ENCODE measurements around the gene GJC2. TPM values are rescaled to one million over a fixed set of nuclear protein-coding genes. Genes with fewer than 3 reads are reported as not detected.

Gene GJC2
- total RNA-seq, 1 experiment from 2014 or later: 0.72 TPM

DNA sequence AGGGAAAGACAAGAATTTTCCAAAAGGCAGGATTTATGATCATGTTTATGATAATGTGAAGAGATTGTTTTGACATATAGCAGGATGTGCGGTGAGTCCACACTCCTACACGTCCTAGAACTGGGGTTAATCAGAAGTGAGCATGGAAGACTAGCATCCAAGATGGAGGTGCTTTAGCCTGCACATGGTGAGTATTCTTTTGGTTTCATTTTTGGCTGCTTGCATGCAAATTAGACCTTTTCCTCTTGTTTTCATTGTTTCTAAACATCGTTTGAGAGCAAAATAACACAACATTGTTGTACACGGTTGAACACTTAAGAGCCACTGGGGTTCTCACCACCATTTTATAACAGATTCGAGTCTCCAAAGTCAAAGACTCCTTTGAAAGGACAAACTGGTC, 24.5 kb upstream of the GJC2 start:
- Mint-ChIP-seq H3K27ac (no peak overlapping the region), H3K36me3 (no peaks in the 10 kb centered on the region), H3K4me1 (no peaks in the 10 kb centered on the region), H3K4me3 (no peak overlapping the region), H3K27me3 (ENCODE audit: low read depth) (peaks cover 91% of the 10 kb centered on the region), H3K9me3 (peaks cover 12% of the 10 kb centered on the region)
- no peak for DNase-seq (ENCODE audit: low spot score)
- POLR2A ChIA-PET: no interaction called here
- CTCF ChIA-PET: interaction anchor here (0.7 to 1.5 kb wide), 2 partner anchors 40 to 121 kb away, joined by 3 to 6 read pairs; no protein-coding TSS in a partner anchor
- ATAC-seq: no peak
- TF ChIP-seq ESRRA (CRISPR knock-in tag; IDR thresholded peaks at IDR 0.05; ENCODE audit: borderline replicate concordance): no peak
- no peak for TF ChIP-seq ZNF423 (CRISPR knock-in tag; IDR thresholded peaks at IDR 0.05)
- TF ChIP-seq ZNF232 (CRISPR knock-in tag; IDR thresholded peaks at IDR 0.05): no peak
- TF ChIP-seq SMAD3 (CRISPR knock-in tag; IDR thresholded peaks at IDR 0.05; ENCODE audit: borderline replicate concordance): no peak
- TF ChIP-seq CREB1 (CRISPR knock-in tag; IDR thresholded peaks at IDR 0.05): no peak
- TF ChIP-seq NFATC4 (CRISPR knock-in tag; IDR thresholded peaks at IDR 0.05): no peak
- TF ChIP-seq ZMAT4 (CRISPR knock-in tag; IDR thresholded peaks at IDR 0.05): no peak
- TF ChIP-seq FOXK1 (CRISPR knock-in tag; IDR thresholded peaks at IDR 0.05): no peak
- TF ChIP-seq, protein P1, sequence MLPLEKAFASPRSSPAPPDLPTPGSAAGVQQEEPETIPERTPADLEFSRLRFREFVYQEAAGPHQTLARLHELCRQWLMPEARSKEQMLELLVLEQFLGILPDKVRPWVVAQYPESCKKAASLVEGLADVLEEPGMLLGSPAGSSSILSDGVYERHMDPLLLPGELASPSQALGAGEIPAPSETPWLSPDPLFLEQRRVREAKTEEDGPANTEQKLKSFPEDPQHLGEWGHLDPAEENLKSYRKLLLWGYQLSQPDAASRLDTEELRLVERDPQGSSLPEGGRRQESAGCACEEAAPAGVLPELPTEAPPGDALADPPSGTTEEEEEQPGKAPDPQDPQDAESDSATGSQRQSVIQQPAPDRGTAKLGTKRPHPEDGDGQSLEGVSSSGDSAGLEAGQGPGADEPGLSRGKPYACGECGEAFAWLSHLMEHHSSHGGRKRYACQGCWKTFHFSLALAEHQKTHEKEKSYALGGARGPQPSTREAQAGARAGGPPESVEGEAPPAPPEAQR (CRISPR knock-in tag; IDR thresholded peaks at IDR 0.05): no peak
- no peak for TF ChIP-seq NFE2L1 (CRISPR knock-in tag; IDR thresholded peaks at IDR 0.05)
- TF ChIP-seq MYBL2 (CRISPR knock-in tag; IDR thresholded peaks at IDR 0.05): no peak
- no peak for TF ChIP-seq ZBTB21 (CRISPR knock-in tag; IDR thresholded peaks at IDR 0.05; ENCODE audit: borderline replicate concordance)

DNA sequence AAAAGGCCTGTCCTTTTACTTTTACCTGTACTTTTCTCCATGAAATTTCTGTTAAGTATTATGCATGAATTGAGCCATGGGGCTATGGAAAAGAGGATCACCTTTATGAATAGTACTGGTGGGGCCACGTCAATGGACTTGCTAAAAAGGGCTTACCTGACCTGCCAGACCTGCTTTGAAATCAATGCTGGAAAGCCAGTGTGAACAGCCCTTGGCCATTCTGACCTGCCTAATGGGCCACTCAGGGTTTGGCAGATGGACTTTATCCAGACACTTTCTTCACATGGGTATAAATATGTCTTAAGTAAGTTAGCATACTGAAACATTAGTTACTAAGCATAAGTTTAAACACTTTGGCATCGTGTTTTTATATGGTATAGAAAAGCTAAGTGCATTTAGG, 18.0 kb upstream of the GJC2 start:
- ATAC-seq: no peak
- H3K27ac Mint-ChIP-seq: no peak overlapping the region

GRCh38 chr1:228134591-228134990, 15.1 kb upstream of the GJC2 start:
- Mint-ChIP-seq H3K4me3 (no peak overlapping the region), H3K4me1 (peaks cover 6% of the 10 kb centered on the region; the same call in 1 of the 2 replicates), H3K27ac (no peak overlapping the region), H3K27me3 (ENCODE audit: low read depth) (peaks cover 71% of the 10 kb centered on the region), H3K9me3 (no peaks in the 10 kb centered on the region), H3K36me3 (no peaks in the 10 kb centered on the region)
- DNase-seq (ENCODE audit: low spot score): no peak
- ChIA-PET CTCF (interaction anchor here (0.6 kb wide), 1 partner anchor 129 kb away, joined by 3 read pairs; no protein-coding TSS in a partner anchor), POLR2A (no interaction called here)
- TF ChIP-seq TEAD1 (CRISPR knock-in tag; IDR thresholded peaks at IDR 0.05): no peak
- TF ChIP-seq ATF1 (CRISPR knock-in tag; IDR thresholded peaks at IDR 0.05): no peak
- no peak for TF ChIP-seq ZNF423 (CRISPR knock-in tag; IDR thresholded peaks at IDR 0.05)
- TF ChIP-seq, protein P2, sequence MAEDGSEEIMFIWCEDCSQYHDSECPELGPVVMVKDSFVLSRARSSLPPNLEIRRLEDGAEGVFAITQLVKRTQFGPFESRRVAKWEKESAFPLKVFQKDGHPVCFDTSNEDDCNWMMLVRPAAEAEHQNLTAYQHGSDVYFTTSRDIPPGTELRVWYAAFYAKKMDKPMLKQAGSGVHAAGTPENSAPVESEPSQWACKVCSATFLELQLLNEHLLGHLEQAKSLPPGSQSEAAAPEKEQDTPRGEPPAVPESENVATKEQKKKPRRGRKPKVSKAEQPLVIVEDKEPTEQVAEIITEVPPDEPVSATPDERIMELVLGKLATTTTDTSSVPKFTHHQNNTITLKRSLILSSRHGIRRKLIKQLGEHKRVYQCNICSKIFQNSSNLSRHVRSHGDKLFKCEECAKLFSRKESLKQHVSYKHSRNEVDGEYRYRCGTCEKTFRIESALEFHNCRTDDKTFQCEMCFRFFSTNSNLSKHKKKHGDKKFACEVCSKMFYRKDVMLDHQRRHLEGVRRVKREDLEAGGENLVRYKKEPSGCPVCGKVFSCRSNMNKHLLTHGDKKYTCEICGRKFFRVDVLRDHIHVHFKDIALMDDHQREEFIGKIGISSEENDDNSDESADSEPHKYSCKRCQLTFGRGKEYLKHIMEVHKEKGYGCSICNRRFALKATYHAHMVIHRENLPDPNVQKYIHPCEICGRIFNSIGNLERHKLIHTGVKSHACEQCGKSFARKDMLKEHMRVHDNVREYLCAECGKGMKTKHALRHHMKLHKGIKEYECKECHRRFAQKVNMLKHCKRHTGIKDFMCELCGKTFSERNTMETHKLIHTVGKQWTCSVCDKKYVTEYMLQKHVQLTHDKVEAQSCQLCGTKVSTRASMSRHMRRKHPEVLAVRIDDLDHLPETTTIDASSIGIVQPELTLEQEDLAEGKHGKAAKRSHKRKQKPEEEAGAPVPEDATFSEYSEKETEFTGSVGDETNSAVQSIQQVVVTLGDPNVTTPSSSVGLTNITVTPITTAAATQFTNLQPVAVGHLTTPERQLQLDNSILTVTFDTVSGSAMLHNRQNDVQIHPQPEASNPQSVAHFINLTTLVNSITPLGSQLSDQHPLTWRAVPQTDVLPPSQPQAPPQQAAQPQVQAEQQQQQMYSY (CRISPR knock-in tag; IDR thresholded peaks at IDR 0.05): no peak
- TF ChIP-seq TEAD4 (CRISPR knock-in tag; IDR thresholded peaks at IDR 0.05): no peak
- no peak for TF ChIP-seq ERG (CRISPR knock-in tag; IDR thresholded peaks at IDR 0.05)
- TF ChIP-seq USF1 (CRISPR knock-in tag; IDR thresholded peaks at IDR 0.05): no peak
- TF ChIP-seq NFATC4 (CRISPR knock-in tag; IDR thresholded peaks at IDR 0.05): no peak
- TF ChIP-seq, protein P3, sequence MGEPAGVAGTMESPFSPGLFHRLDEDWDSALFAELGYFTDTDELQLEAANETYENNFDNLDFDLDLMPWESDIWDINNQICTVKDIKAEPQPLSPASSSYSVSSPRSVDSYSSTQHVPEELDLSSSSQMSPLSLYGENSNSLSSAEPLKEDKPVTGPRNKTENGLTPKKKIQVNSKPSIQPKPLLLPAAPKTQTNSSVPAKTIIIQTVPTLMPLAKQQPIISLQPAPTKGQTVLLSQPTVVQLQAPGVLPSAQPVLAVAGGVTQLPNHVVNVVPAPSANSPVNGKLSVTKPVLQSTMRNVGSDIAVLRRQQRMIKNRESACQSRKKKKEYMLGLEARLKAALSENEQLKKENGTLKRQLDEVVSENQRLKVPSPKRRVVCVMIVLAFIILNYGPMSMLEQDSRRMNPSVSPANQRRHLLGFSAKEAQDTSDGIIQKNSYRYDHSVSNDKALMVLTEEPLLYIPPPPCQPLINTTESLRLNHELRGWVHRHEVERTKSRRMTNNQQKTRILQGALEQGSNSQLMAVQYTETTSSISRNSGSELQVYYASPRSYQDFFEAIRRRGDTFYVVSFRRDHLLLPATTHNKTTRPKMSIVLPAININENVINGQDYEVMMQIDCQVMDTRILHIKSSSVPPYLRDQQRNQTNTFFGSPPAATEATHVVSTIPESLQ (CRISPR knock-in tag; IDR thresholded peaks at IDR 0.05): no peak
- no peak for TF ChIP-seq SOX15 (CRISPR knock-in tag; IDR thresholded peaks at IDR 0.05)
- no peak for ATAC-seq

More for the DNA sequence above, 18.0 kb upstream of the GJC2 start:
- ChIA-PET POLR2A (no interaction called here), CTCF (interaction anchor here (1.6 to 2.6 kb wide), 5 partner anchors 17 to 144 kb away, joined by 10 to 39 read pairs (median 11); partner anchors contain the start of genes GJC2 and IBA57)
- no peak overlapping the region for H3K4me3 Mint-ChIP-seq
- H3K9me3 Mint-ChIP-seq: no peaks in the 10 kb centered on the region
- DNase-seq (ENCODE audit: low spot score): no peak
- H3K4me1 Mint-ChIP-seq: peaks cover 6% of the 10 kb centered on the region; the same call in 1 of the 2 replicates
- no peaks in the 10 kb centered on the region for H3K36me3 Mint-ChIP-seq
- H3K27me3 Mint-ChIP-seq (ENCODE audit: low read depth): peaks cover 80% of the 10 kb centered on the region
- TF ChIP-seq GABPB1 (CRISPR knock-in tag; IDR thresholded peaks at IDR 0.05) (no peak), ZNF396 (CRISPR knock-in tag; IDR thresholded peaks at IDR 0.05; ENCODE audit: borderline replicate concordance) (no peak)
- TF ChIP-seq, protein P4, sequence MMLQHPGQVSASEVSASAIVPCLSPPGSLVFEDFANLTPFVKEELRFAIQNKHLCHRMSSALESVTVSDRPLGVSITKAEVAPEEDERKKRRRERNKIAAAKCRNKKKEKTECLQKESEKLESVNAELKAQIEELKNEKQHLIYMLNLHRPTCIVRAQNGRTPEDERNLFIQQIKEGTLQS (CRISPR knock-in tag; conservative IDR thresholded peaks at IDR 0.05): no peak
